ENCODE data around the gene TSPAN4. TPM values are rescaled to one million over a fixed set of nuclear protein-coding genes. Genes with fewer than 3 reads are reported as not detected.
A peak's percentile ranks its signal among the peaks of the same experiment; 100 is the strongest.

The TSPAN4 gene
- total RNA-seq, 1 donor from 2014 or later, result 43.8 TPM

- intact Hi-C loops (cut with DNase I), result no loop called here
- no peak for DNase-seq (ENCODE audit: missing footprints)
Observed at GRCh38 chr11:802693-803466, 39.8 kb upstream of the TSPAN4 start.

GRCh38 chr11:803467-803742 is 39.2 kb upstream of the TSPAN4 start:
- intact Hi-C loops (cut with DNase I), result no loop called here
- ATAC-seq, result no peak
- no peak for DNase-seq (ENCODE audit: missing footprints)

More at GRCh38 chr11:802693-803466, 39.8 kb upstream of the TSPAN4 start:
- ATAC-seq, result no peak

- ATAC-seq, result no peak
- intact Hi-C loops (cut with DNase I), result no loop called here
- no peak for DNase-seq (ENCODE audit: missing footprints)
Observed at GRCh38 chr11:803770-804598, 38.7 kb upstream of the TSPAN4 start.

GRCh38 chr11:804599-804964 is 38.1 kb upstream of the TSPAN4 start:
- DNase-seq (ENCODE audit: missing footprints), result no peak
- ATAC-seq, result no peak
- intact Hi-C loops (cut with DNase I), result no loop called here

- DNase-seq (ENCODE audit: missing footprints), result no peak
- intact Hi-C loops (cut with DNase I), result loop anchor here (5.0 kb wide), 1 partner anchor 34 kb away; the partner anchor contains the start of genes POLR2L and TSPAN4
Observed at GRCh38 chr11:808427-809286, 34.0 kb upstream of the TSPAN4 start.

GRCh38 chr11:809287-810039 is 33.2 kb upstream of the TSPAN4 start, which contains the start of gene RPLP2:
Gene RPLP2, plus strand, starts transcription at chr11:809967. Its CDS starts 268 bp downstream, at chr11:810235.
- intact Hi-C loops (cut with DNase I), result loop anchor here (5.0 kb wide), 1 partner anchor 33 kb away; the partner anchor contains the start of genes POLR2L and TSPAN4
- DNase-seq (ENCODE audit: missing footprints), result peak; percentile 100
- ATAC-seq, result peak; percentile 93

More at GRCh38 chr11:808427-809286, 34.0 kb upstream of the TSPAN4 start:
- ATAC-seq, result no peak

GRCh38 chr11:810040-810567 is 32.5 kb upstream of the TSPAN4 start:
- ATAC-seq, result no peak
- DNase-seq (ENCODE audit: missing footprints), result peak; percentile 63
- intact Hi-C loops (cut with DNase I), result no loop called here

- ATAC-seq (no peak), DNase-seq (ENCODE audit: missing footprints) (no peak)
- intact Hi-C loops (cut with DNase I), result no loop called here
Observed at GRCh38 chr11:811446-812245, 31.0 kb upstream of the TSPAN4 start.

- no peak for DNase-seq (ENCODE audit: missing footprints)
- no peak for ATAC-seq
- intact Hi-C loops (cut with DNase I), result no loop called here
Observed at GRCh38 chr11:812390-812789, 30.3 kb upstream of the TSPAN4 start.

- no peak for DNase-seq (ENCODE audit: missing footprints)
- no peak for ATAC-seq
- intact Hi-C loops (cut with DNase I), result no loop called here
Observed at GRCh38 chr11:813072-813455, 29.6 kb upstream of the TSPAN4 start.

GRCh38 chr11:813456-814096 is 29.1 kb upstream of the TSPAN4 start:
- ATAC-seq (no peak), DNase-seq (ENCODE audit: missing footprints) (no peak)
- intact Hi-C loops (cut with DNase I), result no loop called here

GRCh38 chr11:815675-816432 is 26.8 kb upstream of the TSPAN4 start:
- no peak for DNase-seq (ENCODE audit: missing footprints)
- intact Hi-C loops (cut with DNase I), result no loop called here
- ATAC-seq, result no peak

- no peak for ATAC-seq
- intact Hi-C loops (cut with DNase I), result no loop called here
- no peak for DNase-seq (ENCODE audit: missing footprints)
Observed at GRCh38 chr11:816433-816779, 26.2 kb upstream of the TSPAN4 start.

GRCh38 chr11:818396-819128 is 24.1 kb upstream of the TSPAN4 start, which contains the start of gene PNPLA2:
Gene PNPLA2, plus strand, starts transcription at chr11:818914. Its CDS starts 805 bp downstream, at chr11:819719.
- intact Hi-C loops (cut with DNase I), result no loop called here
- peak; percentile 75 for DNase-seq (ENCODE audit: missing footprints)
- ATAC-seq, result no peak

- DNase-seq (ENCODE audit: missing footprints) (peak; percentile 98), ATAC-seq (peak; percentile 83)
- intact Hi-C loops (cut with DNase I), result no loop called here
Observed at GRCh38 chr11:819129-819931, 23.3 kb upstream of the TSPAN4 start.

All from Right ventricle myocardium inferior (tissue), 1 donor.